Endometrial microvascular endothelial cells (primary cell): ENCODE results near the gene UNC13B. TPM values are rescaled to one million over a fixed set of nuclear protein-coding genes. Genes with fewer than 3 reads are reported as not detected.

Experiments used
- in situ Hi-C: cut with HindIII; loops from 2 replicates; pipeline ENCODE4 v1.10.0; 2017; ENCODE audit warnings: low sequenced_read_pairs, low pct_unique_long_range_greater_than_20kb; ENCODE audit errors: inconsistent ontology term
- total RNA-seq: library from RNA; depleted of rRNA; stranded (reverse); fragments of >200 nt; gene quantifications from one replicate; pipeline ENCODE4 v1.2.3, GENCODE V29; 2015; ENCODE audit errors: inconsistent ontology term

The UNC13B gene
- total RNA-seq, 1 donor from 2014 or later = 38.5 TPM

- in situ Hi-C loops = no loop called here
These were observed 133.7 kb downstream of the UNC13B start for GRCh38 chr9:35295369-35296036.

GRCh38 chr9:35303567-35303966 lies 141.8 kb downstream of the UNC13B start:
- in situ Hi-C loops = no loop called here

GRCh38 chr9:35306283-35306682 lies 144.5 kb downstream of the UNC13B start:
- in situ Hi-C loops = no loop called here

- in situ Hi-C loops = no loop called here
These were observed 146.5 kb downstream of the UNC13B start for GRCh38 chr9:35308316-35308715.

- in situ Hi-C loops = no loop called here
These were observed 150.3 kb downstream of the UNC13B start for GRCh38 chr9:35311891-35312639.

- in situ Hi-C loops = no loop called here
These were observed 151.7 kb downstream of the UNC13B start for GRCh38 chr9:35313460-35313859.

GRCh38 chr9:35313916-35314315 lies 152.1 kb downstream of the UNC13B start:
- in situ Hi-C loops = no loop called here

- in situ Hi-C loops = no loop called here
These were observed 156.9 kb downstream of the UNC13B start for GRCh38 chr9:35318741-35319140.

GRCh38 chr9:35322075-35322885 lies 160.5 kb downstream of the UNC13B start:
- in situ Hi-C loops = no loop called here

- in situ Hi-C loops = no loop called here
These were observed 163.2 kb downstream of the UNC13B start for GRCh38 chr9:35324966-35325365.

GRCh38 chr9:35333551-35333950 lies 171.7 kb downstream of the UNC13B start:
- in situ Hi-C loops = no loop called here

- in situ Hi-C loops = no loop called here
These were observed 173.4 kb downstream of the UNC13B start for GRCh38 chr9:35335164-35335563.

- in situ Hi-C loops = no loop called here
These were observed 176.3 kb downstream of the UNC13B start for GRCh38 chr9:35338086-35338485.

GRCh38 chr9:35338561-35339274 lies 176.9 kb downstream of the UNC13B start:
- in situ Hi-C loops = no loop called here

GRCh38 chr9:35340046-35340445 lies 178.2 kb downstream of the UNC13B start:
- in situ Hi-C loops = no loop called here

- in situ Hi-C loops = no loop called here
These were observed 179.2 kb downstream of the UNC13B start for GRCh38 chr9:35341021-35341420.

GRCh38 chr9:35341585-35341984 lies 179.8 kb downstream of the UNC13B start:
- in situ Hi-C loops = no loop called here

- in situ Hi-C loops = no loop called here
These were observed 180.6 kb downstream of the UNC13B start for GRCh38 chr9:35342221-35342958.
